Measurements from ENCODE around the gene LYZL4.

The LYZL4 gene

GRCh38 chr3:42410370-42411131, at the start of gene LYZL4:
LYZL4 (minus strand) TSS chr3:42410610; CDS start chr3:42407251, 3,359 bp downstream.
- TF ChIP-seq GATA3 (IDR thresholded peaks at IDR 0.05; ENCODE audit: low read depth, low read length) (no peak), GATA2 (IDR thresholded peaks at IDR 0.05; ENCODE audit: low read depth, low read length) (no peak)

GRCh38 chr3:42459151-42459550, 48.7 kb upstream of the LYZL4 start:
- no peak for TF ChIP-seq GATA2 (IDR thresholded peaks at IDR 0.05; ENCODE audit: low read depth, low read length)
- TF ChIP-seq GATA3 (IDR thresholded peaks at IDR 0.05; ENCODE audit: low read depth, low read length), result no peak

GRCh38 chr3:42456211-42456610, 45.8 kb upstream of the LYZL4 start:
- no peak for TF ChIP-seq GATA2 (IDR thresholded peaks at IDR 0.05; ENCODE audit: low read depth, low read length)
- TF ChIP-seq GATA3 (IDR thresholded peaks at IDR 0.05; ENCODE audit: low read depth, low read length), result no peak

GRCh38 chr3:42451546-42452230, 41.3 kb upstream of the LYZL4 start:
- TF ChIP-seq GATA2 (IDR thresholded peaks at IDR 0.05; ENCODE audit: low read depth, low read length) (no peak), GATA3 (IDR thresholded peaks at IDR 0.05; ENCODE audit: low read depth, low read length) (no peak)

- TF ChIP-seq GATA2 (IDR thresholded peaks at IDR 0.05; ENCODE audit: low read depth, low read length), result no peak
- TF ChIP-seq GATA3 (IDR thresholded peaks at IDR 0.05; ENCODE audit: low read depth, low read length), result no peak
Measured at GRCh38 chr3:42451116-42451515, 40.7 kb upstream of the LYZL4 start.

- TF ChIP-seq GATA3 (IDR thresholded peaks at IDR 0.05; ENCODE audit: low read depth, low read length) (no peak), GATA2 (IDR thresholded peaks at IDR 0.05; ENCODE audit: low read depth, low read length) (no peak)
Measured at GRCh38 chr3:42450567-42450966, 40.2 kb upstream of the LYZL4 start.

GRCh38 chr3:42447481-42447880, 37.1 kb upstream of the LYZL4 start:
- TF ChIP-seq GATA3 (IDR thresholded peaks at IDR 0.05; ENCODE audit: low read depth, low read length) (no peak), GATA2 (IDR thresholded peaks at IDR 0.05; ENCODE audit: low read depth, low read length) (no peak)

- TF ChIP-seq GATA2 (IDR thresholded peaks at IDR 0.05; ENCODE audit: low read depth, low read length) (no peak), GATA3 (IDR thresholded peaks at IDR 0.05; ENCODE audit: low read depth, low read length) (no peak)
Measured at GRCh38 chr3:42446111-42447050, 36.0 kb upstream of the LYZL4 start.

GRCh38 chr3:42443819-42444436, 33.5 kb upstream of the LYZL4 start:
- TF ChIP-seq GATA3 (IDR thresholded peaks at IDR 0.05; ENCODE audit: low read depth, low read length), result no peak
- no peak for TF ChIP-seq GATA2 (IDR thresholded peaks at IDR 0.05; ENCODE audit: low read depth, low read length)

GRCh38 chr3:42443292-42443691, 32.9 kb upstream of the LYZL4 start:
- no peak for TF ChIP-seq GATA2 (IDR thresholded peaks at IDR 0.05; ENCODE audit: low read depth, low read length)

GRCh38 chr3:42442640-42443039, 32.2 kb upstream of the LYZL4 start:
- TF ChIP-seq GATA2 (IDR thresholded peaks at IDR 0.05; ENCODE audit: low read depth, low read length), result no peak
- no peak for TF ChIP-seq GATA3 (IDR thresholded peaks at IDR 0.05; ENCODE audit: low read depth, low read length)

GRCh38 chr3:42441791-42442190, 31.4 kb upstream of the LYZL4 start:
- no peak for TF ChIP-seq GATA2 (IDR thresholded peaks at IDR 0.05; ENCODE audit: low read depth, low read length)
- no peak for TF ChIP-seq GATA3 (IDR thresholded peaks at IDR 0.05; ENCODE audit: low read depth, low read length)

- no peak for TF ChIP-seq GATA3 (IDR thresholded peaks at IDR 0.05; ENCODE audit: low read depth, low read length)
- no peak for TF ChIP-seq GATA2 (IDR thresholded peaks at IDR 0.05; ENCODE audit: low read depth, low read length)
Measured at GRCh38 chr3:42440924-42441323, 30.5 kb upstream of the LYZL4 start.
